LNCAP (cell line): Measurements from ENCODE around the gene GPR55.

Experiments
- CTCF ChIP-seq: fragments of 450-650 bp; IDR thresholded peaks from 2 replicates; pipeline ENCODE4 v1.5.1; 2017; ENCODE audit warnings: mild to moderate bottlenecking

The GPR55 gene

GRCh38 chr2:230954746-230955145 is 29.7 kb upstream of the GPR55 start:
- no peak for TF ChIP-seq CTCF

GRCh38 chr2:230953845-230954244 is 28.8 kb upstream of the GPR55 start:
- no peak for TF ChIP-seq CTCF

- no peak for TF ChIP-seq CTCF
These were observed 27.3 kb upstream of the GPR55 start for GRCh38 chr2:230952226-230952956.

GRCh38 chr2:230951396-230951795 is 26.4 kb upstream of the GPR55 start:
- no peak for TF ChIP-seq CTCF

- TF ChIP-seq CTCF: no peak
These were observed 25.9 kb upstream of the GPR55 start for GRCh38 chr2:230950874-230951339.

GRCh38 chr2:230949966-230950873 is 25.2 kb upstream of the GPR55 start:
- no peak for TF ChIP-seq CTCF

GRCh38 chr2:230947908-230948365 is 22.9 kb upstream of the GPR55 start:
- no peak for TF ChIP-seq CTCF
